ENCODE data around the gene MDM2.

MDM2 gene

DNA sequence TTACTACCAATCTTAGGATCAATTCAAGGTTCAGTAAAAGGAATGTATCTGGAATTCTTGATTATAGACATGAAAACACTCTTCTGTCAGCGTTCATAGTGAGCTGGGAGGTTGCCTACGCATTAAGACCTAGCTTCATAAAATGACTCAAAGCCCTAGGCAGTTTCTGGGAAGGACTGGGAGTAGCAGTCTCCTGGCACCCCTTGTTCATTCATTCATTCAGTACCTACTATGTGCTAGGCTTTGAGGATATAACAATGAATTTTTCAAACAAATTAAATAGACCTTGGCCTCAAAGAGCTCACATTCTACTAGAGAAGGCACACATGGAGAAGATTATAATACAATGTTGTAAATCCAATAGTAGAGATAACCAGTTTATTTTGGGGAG lies 46.1 kb downstream of the MDM2 start:
- TF ChIP-seq FOXP2 (optimal IDR thresholded peaks at IDR 0.05; ENCODE audit: borderline replicate concordance, extremely low read depth, extremely low read length, insufficient read depth) (no peak), TAF1 (IDR thresholded peaks at IDR 0.05; ENCODE audit: borderline replicate concordance, insufficient read depth, low read length) (no peak), POLR2AphosphoS5 (IDR thresholded peaks at IDR 0.05; ENCODE audit: low read depth, low read length) (no peak), SIN3A (IDR thresholded peaks at IDR 0.05; ENCODE audit: borderline replicate concordance, insufficient read depth, low read length) (no peak)
- TF ChIP-seq, protein P1, sequence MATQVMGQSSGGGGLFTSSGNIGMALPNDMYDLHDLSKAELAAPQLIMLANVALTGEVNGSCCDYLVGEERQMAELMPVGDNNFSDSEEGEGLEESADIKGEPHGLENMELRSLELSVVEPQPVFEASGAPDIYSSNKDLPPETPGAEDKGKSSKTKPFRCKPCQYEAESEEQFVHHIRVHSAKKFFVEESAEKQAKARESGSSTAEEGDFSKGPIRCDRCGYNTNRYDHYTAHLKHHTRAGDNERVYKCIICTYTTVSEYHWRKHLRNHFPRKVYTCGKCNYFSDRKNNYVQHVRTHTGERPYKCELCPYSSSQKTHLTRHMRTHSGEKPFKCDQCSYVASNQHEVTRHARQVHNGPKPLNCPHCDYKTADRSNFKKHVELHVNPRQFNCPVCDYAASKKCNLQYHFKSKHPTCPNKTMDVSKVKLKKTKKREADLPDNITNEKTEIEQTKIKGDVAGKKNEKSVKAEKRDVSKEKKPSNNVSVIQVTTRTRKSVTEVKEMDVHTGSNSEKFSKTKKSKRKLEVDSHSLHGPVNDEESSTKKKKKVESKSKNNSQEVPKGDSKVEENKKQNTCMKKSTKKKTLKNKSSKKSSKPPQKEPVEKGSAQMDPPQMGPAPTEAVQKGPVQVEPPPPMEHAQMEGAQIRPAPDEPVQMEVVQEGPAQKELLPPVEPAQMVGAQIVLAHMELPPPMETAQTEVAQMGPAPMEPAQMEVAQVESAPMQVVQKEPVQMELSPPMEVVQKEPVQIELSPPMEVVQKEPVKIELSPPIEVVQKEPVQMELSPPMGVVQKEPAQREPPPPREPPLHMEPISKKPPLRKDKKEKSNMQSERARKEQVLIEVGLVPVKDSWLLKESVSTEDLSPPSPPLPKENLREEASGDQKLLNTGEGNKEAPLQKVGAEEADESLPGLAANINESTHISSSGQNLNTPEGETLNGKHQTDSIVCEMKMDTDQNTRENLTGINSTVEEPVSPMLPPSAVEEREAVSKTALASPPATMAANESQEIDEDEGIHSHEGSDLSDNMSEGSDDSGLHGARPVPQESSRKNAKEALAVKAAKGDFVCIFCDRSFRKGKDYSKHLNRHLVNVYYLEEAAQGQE (IDR thresholded peaks at IDR 0.05; ENCODE audit: insufficient read depth in 1 of 2, low read depth in 2 of 2, low read length in 2 of 2) = no peak

DNA sequence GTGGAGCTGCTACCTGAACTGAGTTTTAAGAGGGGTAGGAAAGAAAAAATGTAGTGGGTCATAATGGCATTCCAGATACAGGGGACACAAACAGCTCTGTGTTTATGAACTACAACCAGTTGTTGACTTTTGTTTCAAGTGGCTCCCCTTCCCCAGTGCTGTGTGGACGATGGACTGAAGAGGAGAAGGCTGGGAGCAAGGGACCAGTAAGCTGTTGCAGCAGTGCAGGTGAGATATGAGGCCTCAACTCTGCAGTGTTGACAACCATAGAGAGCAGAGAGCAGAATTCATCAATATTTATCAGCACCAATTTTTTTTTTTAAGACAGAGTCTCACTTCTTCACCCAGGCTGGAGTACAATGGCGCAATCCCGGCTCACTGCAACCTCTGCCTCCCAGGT lies 46.6 kb downstream of the MDM2 start:
- TF ChIP-seq TAF1 (IDR thresholded peaks at IDR 0.05; ENCODE audit: borderline replicate concordance, insufficient read depth, low read length) (no peak), SIN3A (IDR thresholded peaks at IDR 0.05; ENCODE audit: borderline replicate concordance, insufficient read depth, low read length) (no peak), FOXP2 (optimal IDR thresholded peaks at IDR 0.05; ENCODE audit: borderline replicate concordance, extremely low read depth, extremely low read length, insufficient read depth) (no peak), POLR2AphosphoS5 (IDR thresholded peaks at IDR 0.05; ENCODE audit: low read depth, low read length) (no peak)
- TF ChIP-seq, protein P1 (IDR thresholded peaks at IDR 0.05; ENCODE audit: insufficient read depth in 1 of 2, low read depth in 2 of 2, low read length in 2 of 2) = no peak

DNA sequence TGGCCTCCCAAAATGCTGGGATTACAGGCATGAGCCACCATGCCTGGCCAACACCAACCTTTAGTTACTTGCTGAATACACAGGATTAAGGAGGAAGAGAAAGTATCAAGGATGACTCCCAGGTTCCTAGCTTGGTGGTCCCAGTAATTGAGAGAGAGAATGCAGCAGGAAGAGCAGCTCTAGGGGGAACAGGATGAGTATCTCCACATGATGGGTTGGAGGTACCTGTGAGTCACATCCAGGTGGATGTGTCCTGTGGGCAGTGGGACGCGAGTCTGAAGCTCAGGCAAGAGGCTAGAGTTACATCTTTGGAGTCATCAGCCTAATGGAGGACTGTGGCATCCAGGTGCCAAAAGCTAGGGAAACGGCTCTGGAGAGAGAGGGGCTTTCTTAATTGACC lies 47.1 kb downstream of the MDM2 start:
- TF ChIP-seq FOXP2 (optimal IDR thresholded peaks at IDR 0.05; ENCODE audit: borderline replicate concordance, extremely low read depth, extremely low read length, insufficient read depth) = no peak
- TF ChIP-seq POLR2AphosphoS5 (IDR thresholded peaks at IDR 0.05; ENCODE audit: low read depth, low read length) = no peak

DNA sequence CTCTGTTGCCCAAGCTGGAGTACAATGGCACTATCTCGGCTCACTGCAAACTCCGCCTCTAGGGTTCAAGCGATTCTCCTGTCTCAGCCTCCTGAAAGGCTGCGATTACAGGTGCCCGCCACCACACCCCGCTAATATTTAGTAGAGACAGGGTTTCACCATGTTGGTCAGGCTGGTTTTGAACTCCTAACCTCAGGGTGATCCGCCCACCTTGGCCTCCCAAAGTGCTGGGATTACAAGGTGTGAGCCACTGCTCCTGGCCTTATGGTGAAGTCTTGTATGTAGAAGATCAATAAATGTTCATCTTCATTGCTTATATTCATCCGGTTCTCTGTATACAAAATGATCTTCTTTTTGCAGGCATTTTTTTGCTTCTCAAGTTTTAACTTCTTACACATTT lies 47.8 kb downstream of the MDM2 start:
- no peak for TF ChIP-seq FOXP2 (optimal IDR thresholded peaks at IDR 0.05; ENCODE audit: borderline replicate concordance, extremely low read depth, extremely low read length, insufficient read depth)
- no peak for TF ChIP-seq TAF1 (IDR thresholded peaks at IDR 0.05; ENCODE audit: borderline replicate concordance, insufficient read depth, low read length)
- TF ChIP-seq SIN3A (IDR thresholded peaks at IDR 0.05; ENCODE audit: borderline replicate concordance, insufficient read depth, low read length) = no peak
- TF ChIP-seq, protein P1 (IDR thresholded peaks at IDR 0.05; ENCODE audit: insufficient read depth in 1 of 2, low read depth in 2 of 2, low read length in 2 of 2) = no peak
- no peak for TF ChIP-seq POLR2AphosphoS5 (IDR thresholded peaks at IDR 0.05; ENCODE audit: low read depth, low read length)

DNA sequence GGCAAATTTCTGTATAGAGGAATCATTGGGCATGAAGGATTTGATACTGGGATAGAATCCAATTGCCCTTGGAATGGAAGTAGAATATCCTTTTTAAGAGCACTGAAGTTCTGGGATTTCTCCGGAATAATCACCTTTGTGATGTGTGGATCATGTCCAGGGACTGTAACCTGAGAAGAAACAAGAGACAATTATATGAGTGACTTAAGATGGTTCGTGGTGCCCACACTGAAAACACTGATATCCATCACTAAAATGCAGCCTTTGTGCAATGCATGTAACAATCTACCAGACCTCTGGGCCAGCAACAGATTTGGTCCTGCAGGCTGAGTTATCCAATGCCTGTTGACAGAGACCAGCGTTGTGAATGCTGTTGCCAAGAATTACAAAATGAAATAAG lies 48.5 kb downstream of the MDM2 start:
- TF ChIP-seq POLR2AphosphoS5 (IDR thresholded peaks at IDR 0.05; ENCODE audit: low read depth, low read length) (no peak), TAF1 (IDR thresholded peaks at IDR 0.05; ENCODE audit: borderline replicate concordance, insufficient read depth, low read length) (no peak), SIN3A (IDR thresholded peaks at IDR 0.05; ENCODE audit: borderline replicate concordance, insufficient read depth, low read length) (no peak), FOXP2 (optimal IDR thresholded peaks at IDR 0.05; ENCODE audit: borderline replicate concordance, extremely low read depth, extremely low read length, insufficient read depth) (no peak)
- TF ChIP-seq, protein P1 (IDR thresholded peaks at IDR 0.05; ENCODE audit: insufficient read depth in 1 of 2, low read depth in 2 of 2, low read length in 2 of 2) = no peak

Data from PFSK-1 (cell line).